ENCODE data around the gene KCTD16. TPM values are rescaled to one million over a fixed set of nuclear protein-coding genes. Genes with fewer than 3 reads are reported as not detected.

Gene KCTD16
- total RNA-seq, 1 donor from 2014 or later: 0.10 TPM

- DNase-seq: no peak
These were observed 38.7 kb downstream of the KCTD16 start for GRCh38 chr5:144209361-144209760.

GRCh38 chr5:144210655-144211054 lies 40.0 kb downstream of the KCTD16 start:
- DNase-seq: no peak

GRCh38 chr5:144219869-144220268 lies 49.2 kb downstream of the KCTD16 start:
- DNase-seq: no peak

GRCh38 chr5:144227363-144227999 lies 56.8 kb downstream of the KCTD16 start:
- DNase-seq: no peak

- no peak for DNase-seq
These were observed 60.1 kb downstream of the KCTD16 start for GRCh38 chr5:144230806-144231205.

GRCh38 chr5:144232285-144232684 lies 61.6 kb downstream of the KCTD16 start:
- no peak for DNase-seq

- DNase-seq: no peak
These were observed 65.8 kb downstream of the KCTD16 start for GRCh38 chr5:144236499-144236898.

GRCh38 chr5:144237851-144238250 lies 67.2 kb downstream of the KCTD16 start:
- DNase-seq: no peak

GRCh38 chr5:144247131-144247530 lies 76.5 kb downstream of the KCTD16 start:
- DNase-seq: no peak

GRCh38 chr5:144248015-144248414 lies 77.3 kb downstream of the KCTD16 start:
- DNase-seq: no peak

GRCh38 chr5:144249755-144250464 lies 79.2 kb downstream of the KCTD16 start:
- DNase-seq: no peak

GRCh38 chr5:144254552-144254951 lies 83.9 kb downstream of the KCTD16 start:
- DNase-seq: no peak

- no peak for DNase-seq
These were observed 89.4 kb downstream of the KCTD16 start for GRCh38 chr5:144260121-144260520.

- DNase-seq: no peak
These were observed 95.1 kb downstream of the KCTD16 start for GRCh38 chr5:144265643-144266247.

GRCh38 chr5:144267961-144268513 lies 97.4 kb downstream of the KCTD16 start:
- DNase-seq: no peak

GRCh38 chr5:144273232-144274027 lies 102.8 kb downstream of the KCTD16 start:
- no peak for DNase-seq

- peak; percentile 1 for DNase-seq
These were observed 104.7 kb downstream of the KCTD16 start for GRCh38 chr5:144275329-144275728.

- no peak for DNase-seq
These were observed 105.6 kb downstream of the KCTD16 start for GRCh38 chr5:144276034-144276822.

GRCh38 chr5:144281784-144282183 lies 111.1 kb downstream of the KCTD16 start:
- DNase-seq: no peak

GRCh38 chr5:144284036-144284435 lies 113.4 kb downstream of the KCTD16 start:
- DNase-seq: no peak

GRCh38 chr5:144284931-144285502 lies 114.3 kb downstream of the KCTD16 start:
- no peak for DNase-seq
